HTERT RPE-1 (cell line): ENCODE results near the gene TTLL10.

Experiments used
- in situ Hi-C: fragments of 300-500 bp; cut with MboI; formaldehyde crosslinking; loops from 4 replicates; pipeline ENCODE4 v1.14.3; 2020; ENCODE audit warnings: low sequenced_read_pairs

Gene TTLL10

GRCh38 chr1:1173793-1174415 is at the start of gene TTLL10:
Gene TTLL10, plus strand, starts transcription at chr1:1173880. Its CDS starts 5,336 bp downstream, at chr1:1179216.
- in situ Hi-C loops: no loop called here

GRCh38 chr1:1124508-1124785 is 49.2 kb upstream of the TTLL10 start:
- in situ Hi-C loops: no loop called here

- in situ Hi-C loops: no loop called here
Measured at GRCh38 chr1:1124786-1125642, 48.7 kb upstream of the TTLL10 start.

- in situ Hi-C loops: no loop called here
Measured at GRCh38 chr1:1125945-1126344, 47.7 kb upstream of the TTLL10 start.

GRCh38 chr1:1127551-1128451 is 45.9 kb upstream of the TTLL10 start:
- in situ Hi-C loops: no loop called here

GRCh38 chr1:1128454-1129139 is 45.1 kb upstream of the TTLL10 start:
- in situ Hi-C loops: no loop called here

- in situ Hi-C loops: no loop called here
Measured at GRCh38 chr1:1129381-1129821, 44.3 kb upstream of the TTLL10 start.

GRCh38 chr1:1130206-1131120 is 43.2 kb upstream of the TTLL10 start:
- in situ Hi-C loops: no loop called here

- in situ Hi-C loops: no loop called here
Measured at GRCh38 chr1:1132042-1132950, 41.4 kb upstream of the TTLL10 start.

GRCh38 chr1:1132956-1133750 is 40.5 kb upstream of the TTLL10 start:
- in situ Hi-C loops: no loop called here

- in situ Hi-C loops: no loop called here
Measured at GRCh38 chr1:1134300-1134970, 39.2 kb upstream of the TTLL10 start.

GRCh38 chr1:1135339-1136136 is 38.1 kb upstream of the TTLL10 start:
- in situ Hi-C loops: no loop called here

GRCh38 chr1:1136547-1137230 is 37.0 kb upstream of the TTLL10 start:
- in situ Hi-C loops: no loop called here

- in situ Hi-C loops: no loop called here
Measured at GRCh38 chr1:1137256-1138045, 36.2 kb upstream of the TTLL10 start.

- in situ Hi-C loops: no loop called here
Measured at GRCh38 chr1:1140673-1141072, 33.0 kb upstream of the TTLL10 start.
